GM21529 (cell line): ENCODE data around the gene CEBPZ.
"Not testable (repeated sequence)": the region's sequence is repeated elsewhere in the genome, so short reads cannot be mapped to it uniquely, and the experiment has no call there.

ENCODE experiments used
- ATAC-seq: cut with Tn5 transposase; IDR thresholded peaks from one replicate; pipeline ENCODE4 v1.9.1; 2021; ENCODE audit not compliant: unreplicated experiment

CEBPZ gene

GRCh38 chr2:37219046-37219445, 12.3 kb downstream of the CEBPZ start:
- ATAC-seq: no peak

DNA sequence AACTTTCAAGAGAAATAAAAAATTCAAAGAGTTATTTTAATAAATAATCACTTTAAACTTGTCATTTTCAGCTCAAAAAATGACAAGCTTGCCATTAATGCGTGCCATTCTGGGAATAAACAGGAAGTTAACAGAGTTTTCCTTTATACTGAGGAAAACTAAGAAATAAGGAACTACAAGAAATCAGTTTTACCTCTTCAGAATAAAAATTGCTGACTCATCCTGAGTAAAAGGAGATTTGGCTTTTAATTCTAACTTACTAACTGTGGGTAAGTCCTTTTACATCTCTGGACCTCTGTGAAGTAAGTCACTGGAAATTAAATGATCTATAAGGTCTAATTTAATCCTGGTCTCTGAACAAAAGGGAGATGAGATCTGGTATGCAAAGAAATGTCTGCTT, 16.1 kb downstream of the CEBPZ start:
- ATAC-seq: no peak

DNA sequence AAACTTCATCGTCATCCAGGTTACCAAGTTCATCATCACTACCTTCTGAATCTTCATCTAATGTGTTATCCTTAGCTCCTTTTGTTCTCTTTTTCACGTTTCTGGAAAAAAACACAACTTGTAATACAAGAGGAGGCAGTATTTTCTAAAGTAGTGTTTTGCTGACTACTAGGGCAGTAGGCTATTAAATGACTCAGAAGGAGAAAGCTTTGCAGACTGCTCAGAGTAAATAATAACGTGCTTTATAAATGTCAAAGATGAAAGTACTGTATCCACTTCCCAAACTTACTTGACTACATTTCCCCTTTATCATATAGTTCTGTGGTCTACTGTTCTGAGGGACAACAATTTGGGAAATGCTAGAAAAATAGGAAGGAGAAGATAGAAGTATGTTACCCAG, 19.5 kb downstream of the CEBPZ start:
- ATAC-seq: no peak

DNA sequence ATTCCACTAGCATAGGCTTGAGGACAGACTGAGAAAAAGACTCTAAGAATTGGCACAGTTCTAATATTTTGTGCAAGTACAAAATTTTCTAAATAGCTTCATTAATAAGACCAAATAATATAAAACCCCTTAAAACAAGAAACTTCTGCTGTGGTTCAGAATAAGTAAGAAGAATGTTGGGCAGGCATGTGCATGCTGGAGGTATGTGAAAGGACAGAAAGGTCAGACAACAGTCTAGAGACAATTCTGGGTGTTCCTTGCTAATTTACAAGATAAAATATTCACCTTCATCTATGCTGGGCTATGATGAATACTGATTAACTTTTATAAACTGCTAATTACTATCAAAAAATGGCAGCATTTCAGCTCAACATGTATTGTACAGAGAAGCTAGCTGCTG, 20.2 kb downstream of the CEBPZ start:
- no peak for ATAC-seq

GRCh38 chr2:37206760-37207159, 24.6 kb downstream of the CEBPZ start:
- not testable (repeated sequence) for ATAC-seq

GRCh38 chr2:37205689-37206341, 25.6 kb downstream of the CEBPZ start:
- no peak for ATAC-seq

- not testable (repeated sequence) for ATAC-seq
Measured at GRCh38 chr2:37205071-37205661, 26.2 kb downstream of the CEBPZ start.

GRCh38 chr2:37203708-37204107, 27.7 kb downstream of the CEBPZ start:
- no peak for ATAC-seq

DNA sequence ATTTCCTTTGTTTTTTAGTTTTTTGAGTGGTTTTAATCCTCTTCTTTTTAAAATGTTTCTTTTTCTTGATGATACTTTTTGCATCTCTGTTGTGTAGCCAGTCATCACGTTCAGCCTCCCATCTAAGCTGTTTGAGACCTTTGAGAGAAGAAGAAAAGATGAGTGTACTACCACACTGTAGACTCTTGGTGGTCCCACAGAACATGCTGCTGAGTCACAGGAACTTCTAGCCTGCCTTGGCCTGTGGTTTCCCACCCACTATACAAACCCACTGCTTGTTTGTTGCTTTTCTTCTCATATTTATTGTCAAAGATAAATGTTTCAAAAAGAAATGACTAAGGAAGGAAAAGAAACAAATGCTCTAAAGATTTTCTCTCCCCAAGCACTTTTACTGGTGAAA, 29.6 kb downstream of the CEBPZ start:
- no peak for ATAC-seq

- no peak for ATAC-seq
Measured at GRCh38 chr2:37201208-37201607, 30.2 kb downstream of the CEBPZ start.

- ATAC-seq: no peak
Measured at GRCh38 chr2:37198681-37199065, 32.7 kb downstream of the CEBPZ start.

GRCh38 chr2:37196320-37197195, 34.8 kb downstream of the CEBPZ start, which contains the start of gene CEBPZOS:
CEBPZOS (plus strand) TSS chr2:37196496; CDS start chr2:37199705, 3,209 bp downstream.
- peak; percentile 72 for ATAC-seq

- ATAC-seq: peak; percentile 1
Measured at GRCh38 chr2:37195862-37196319, 35.5 kb downstream of the CEBPZ start.

DNA sequence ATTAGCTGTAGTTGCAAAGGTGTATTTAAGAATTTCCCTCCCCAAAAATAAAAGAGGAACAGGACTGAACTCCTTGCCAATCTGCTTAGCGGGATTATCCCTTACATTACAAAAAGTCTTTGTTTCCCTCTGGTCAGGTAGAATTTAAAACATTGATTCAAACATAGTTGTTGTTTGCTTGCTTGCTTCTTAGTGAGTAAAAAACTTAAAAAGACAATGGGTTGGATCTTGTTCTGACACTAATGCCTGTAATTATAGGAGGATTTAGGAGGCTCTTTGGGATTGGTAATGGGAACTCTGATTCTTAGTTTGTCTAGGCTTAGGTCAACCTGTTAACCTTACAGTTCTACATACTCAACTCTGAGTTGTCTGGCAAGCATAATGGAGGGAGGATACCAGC, 38.8 kb downstream of the CEBPZ start:
- no peak for ATAC-seq

GRCh38 chr2:37191747-37192146, 39.6 kb downstream of the CEBPZ start:
- ATAC-seq: no peak

DNA sequence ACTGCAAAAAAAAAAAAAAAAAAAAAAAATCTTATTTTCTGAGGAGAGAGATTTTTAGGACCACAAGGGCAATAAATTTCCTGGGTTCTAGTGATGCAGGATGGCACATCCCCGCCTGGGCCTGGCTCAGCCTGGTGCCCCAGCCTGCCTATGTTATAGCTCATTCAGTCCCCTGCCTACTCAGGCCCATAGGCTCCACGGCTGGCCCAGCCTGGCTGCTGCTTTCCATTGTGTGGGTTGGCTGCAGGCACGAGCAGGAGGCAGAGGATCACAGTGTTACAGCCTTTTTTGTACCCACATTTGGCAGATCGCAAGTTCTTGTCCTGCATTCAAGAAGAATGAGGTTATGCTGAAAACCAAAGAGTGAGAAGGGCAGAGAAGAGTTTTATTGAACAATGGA, 40.1 kb downstream of the CEBPZ start:
- ATAC-seq: no peak

DNA sequence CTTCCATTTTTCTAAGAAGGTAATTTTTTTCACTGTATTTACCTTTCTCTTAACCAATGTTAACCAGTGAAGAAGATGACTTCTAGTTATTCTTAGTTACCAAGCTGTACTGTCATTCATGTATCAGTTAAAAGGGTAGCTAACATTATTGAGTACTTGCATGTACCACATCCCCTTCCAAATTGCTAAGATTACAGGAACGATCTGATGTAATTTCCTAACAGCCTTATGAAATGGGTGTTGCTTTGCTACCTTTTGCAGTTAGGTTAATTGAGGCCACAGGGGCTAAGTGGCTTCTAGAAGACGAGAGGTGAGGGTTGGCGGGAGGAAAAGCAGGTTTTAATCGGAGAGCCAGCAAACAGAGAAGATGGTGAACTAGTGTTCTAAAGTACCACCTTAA, 41.1 kb downstream of the CEBPZ start:
- no peak for ATAC-seq

GRCh38 chr2:37189452-37190153, 41.8 kb downstream of the CEBPZ start:
- no peak for ATAC-seq

DNA sequence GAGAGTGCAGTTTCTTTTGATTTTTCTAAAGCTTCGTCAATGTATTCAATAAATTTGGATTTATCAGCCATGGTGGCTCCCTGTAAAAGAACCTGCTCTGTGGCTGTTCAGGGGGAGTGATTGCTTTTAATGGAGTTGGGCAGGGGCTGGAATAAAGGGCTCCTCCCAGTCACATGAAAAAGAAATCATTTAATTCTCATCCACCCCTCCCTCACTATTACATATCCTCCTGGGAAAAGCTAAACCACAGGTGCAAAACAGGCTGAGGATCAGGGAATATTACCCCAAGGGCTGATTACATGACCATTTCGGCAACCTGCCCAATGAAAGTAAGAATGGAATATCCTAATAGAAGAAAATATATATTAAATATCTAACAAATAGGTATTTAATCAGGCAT, 42.8 kb downstream of the CEBPZ start, which contains the start of gene SULT6B1:
Gene SULT6B1, minus strand, starts transcription at position 101 of the 400 bp plus-strand sequence. Its CDS starts 30 bp downstream, at position 71.
- ATAC-seq: no peak

DNA sequence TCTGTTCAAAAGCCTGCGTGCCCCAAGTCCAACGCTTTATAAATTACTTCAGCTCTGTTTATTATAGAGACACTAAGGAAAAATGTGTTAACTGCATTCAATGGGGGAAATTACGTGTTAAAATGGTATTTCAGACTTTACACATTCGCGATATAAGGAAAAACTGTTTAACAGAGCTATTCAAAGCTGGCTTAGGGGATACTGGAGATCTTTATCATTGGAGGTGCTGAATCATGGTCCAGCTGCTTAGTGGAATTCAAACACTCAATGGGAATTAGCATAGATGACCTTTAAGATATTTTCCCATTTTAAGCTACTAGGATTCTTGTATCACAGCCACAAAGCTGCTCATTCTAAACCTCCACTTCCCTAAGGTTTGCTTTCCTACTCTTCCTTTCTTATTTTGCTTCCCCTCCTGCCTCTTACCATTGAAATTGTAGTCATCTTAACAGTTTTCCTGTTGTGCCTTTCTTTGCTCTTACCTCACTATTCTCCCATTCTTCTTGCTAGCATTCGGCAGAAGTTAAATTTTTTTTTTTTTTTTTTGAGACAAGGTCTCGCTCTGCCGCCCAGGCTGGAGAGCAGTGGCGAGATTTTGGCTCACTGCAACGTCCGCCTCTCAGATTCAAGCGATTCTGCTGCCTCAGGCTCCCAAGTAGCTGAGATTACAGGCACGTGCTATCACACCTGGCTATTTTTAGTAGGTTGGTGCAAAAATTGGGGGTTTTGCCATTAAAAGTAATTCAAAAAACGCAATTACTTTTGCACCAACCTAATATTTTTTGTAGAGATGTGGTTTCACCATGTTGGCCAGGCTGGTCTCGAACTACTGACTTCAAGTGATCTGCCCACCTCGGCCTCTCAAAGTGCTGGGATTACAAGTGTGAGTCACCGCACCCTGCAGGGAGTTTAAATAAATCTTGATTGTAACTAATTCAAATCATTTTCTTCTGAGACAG, 49.4 kb downstream of the CEBPZ start:
- ATAC-seq: no peak
